ENCODE results near the gene DMRTA2.

Gene DMRTA2

DNA sequence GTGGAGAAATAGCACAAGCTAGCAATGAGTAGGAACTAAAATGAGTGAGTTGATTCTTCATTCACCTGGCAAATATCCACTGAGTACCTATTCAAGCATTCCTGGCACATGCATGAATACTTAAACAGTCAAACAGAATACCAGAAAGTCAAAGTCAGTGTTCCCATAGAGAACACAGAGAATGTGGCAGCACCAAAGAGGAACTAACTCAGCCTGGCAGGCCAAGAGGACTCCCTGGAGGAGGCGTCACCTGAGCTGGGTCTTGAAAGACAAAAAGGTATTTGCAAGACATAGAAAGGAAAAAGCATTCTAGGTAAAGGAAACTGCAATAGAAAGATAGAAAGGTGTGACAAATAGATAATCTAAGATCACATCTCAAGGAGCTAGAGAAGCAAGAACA, 49.7 kb downstream of the DMRTA2 start:
- no peak for DNase-seq

DNA sequence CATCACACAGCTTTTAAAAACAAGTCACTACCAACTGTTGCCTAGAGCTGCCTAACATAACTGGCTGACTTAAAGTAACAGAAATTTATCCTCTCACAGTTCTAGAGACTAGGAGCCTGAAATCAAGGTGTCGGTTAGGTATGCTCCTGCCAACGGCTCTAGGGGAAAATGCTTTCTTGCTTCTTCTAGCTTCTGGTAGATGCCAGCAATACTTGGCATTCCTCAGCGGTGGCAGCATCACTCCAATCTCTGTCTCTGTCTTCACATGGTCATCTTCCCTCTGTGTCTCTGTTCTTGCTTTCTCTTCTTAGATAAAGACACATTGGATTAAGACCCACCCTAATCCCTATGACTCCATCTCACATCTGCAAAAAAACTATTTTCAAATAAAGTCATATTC, 51.5 kb downstream of the DMRTA2 start:
- no peak for DNase-seq

DNA sequence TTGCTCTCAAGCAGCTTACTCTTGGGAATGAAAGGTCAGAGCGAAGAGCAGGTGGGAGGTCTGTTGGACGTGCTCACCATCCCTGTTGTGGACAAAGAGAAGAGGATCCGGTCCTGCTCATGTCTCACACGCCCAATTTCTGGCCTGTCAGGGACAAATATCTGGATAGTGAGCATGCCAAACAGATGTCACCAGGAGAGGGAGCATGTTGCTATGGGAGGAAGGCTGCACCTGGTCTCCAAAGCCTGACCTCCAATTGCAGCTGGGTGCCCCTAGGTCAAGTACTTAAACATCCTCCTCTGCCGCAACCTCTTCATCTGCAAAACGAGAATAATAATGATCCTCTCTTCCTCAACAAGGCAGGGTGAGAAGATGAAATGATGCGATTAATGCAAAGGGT, 53.4 kb downstream of the DMRTA2 start:
- no peak for DNase-seq

DNA sequence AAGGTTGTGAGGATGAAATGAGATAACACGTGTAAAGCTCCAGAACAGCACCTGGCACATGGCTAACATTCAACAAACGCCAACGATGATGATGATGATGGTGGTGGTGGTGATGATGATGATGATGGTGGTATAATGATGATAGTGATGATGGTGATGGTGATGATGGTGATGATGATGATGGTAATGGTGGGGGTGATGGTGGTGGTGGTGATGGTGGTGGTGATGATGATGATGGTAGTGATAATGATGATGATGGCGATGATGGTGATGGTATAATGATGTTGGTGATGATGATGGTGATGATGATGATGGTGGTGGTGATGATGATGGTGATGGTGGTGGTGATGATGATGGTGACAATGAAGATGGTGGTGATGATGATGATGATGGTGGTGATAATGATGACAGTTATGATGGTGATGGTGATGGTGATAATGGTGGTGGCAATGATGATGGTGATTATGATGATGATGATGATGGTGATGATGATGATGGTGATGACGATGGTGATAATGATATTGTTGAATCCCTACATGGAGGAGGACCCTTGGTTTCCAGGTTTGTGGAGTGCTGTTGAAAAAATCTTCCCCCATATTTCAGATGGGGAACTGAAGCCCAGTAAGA, 54.1 kb downstream of the DMRTA2 start:
- no peak for DNase-seq

DNA sequence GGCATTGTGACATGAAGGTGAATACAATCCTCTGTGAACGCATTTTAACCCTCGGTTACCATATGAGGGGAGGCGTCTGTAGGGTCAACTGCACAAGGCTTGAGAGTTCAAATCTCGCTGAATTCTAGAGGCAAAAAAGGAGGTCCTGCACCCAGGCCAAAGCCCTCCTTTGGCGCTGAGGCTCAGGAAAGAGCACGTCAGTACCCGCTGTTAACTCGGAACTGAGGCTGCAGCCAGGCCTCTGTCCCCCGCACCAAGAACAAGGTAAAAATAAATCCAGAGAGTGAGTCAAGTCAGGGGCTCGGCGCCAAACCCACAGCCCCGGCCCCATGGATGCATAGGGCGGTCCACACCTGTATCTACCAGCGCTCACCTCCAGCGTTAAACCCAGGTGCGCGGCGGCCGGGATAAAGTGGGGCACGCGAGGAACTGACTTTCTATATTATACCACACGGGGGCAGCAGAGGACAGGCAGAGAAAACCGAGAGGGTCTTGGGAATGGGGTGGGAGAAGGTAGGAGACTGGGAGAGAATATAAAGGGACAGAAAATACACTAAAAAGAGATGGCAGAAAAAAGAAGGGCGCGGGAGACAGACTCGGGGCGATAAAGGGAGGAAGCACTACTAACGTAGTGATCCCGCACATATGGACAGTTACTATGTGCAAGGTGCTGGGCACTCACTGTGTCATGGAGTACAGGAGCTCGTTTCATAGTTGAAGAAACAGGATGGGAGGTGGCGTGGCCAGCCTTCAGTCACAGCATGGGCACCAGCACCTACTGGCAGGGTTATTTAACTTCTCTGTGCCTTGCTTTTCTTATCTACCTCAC, 54.9 kb downstream of the DMRTA2 start:
- DNase-seq = no peak

Data from inflammatory macrophage (primary cell).